ENCODE results near the gene CCDC9B. TPM values are rescaled to one million over a fixed set of nuclear protein-coding genes. Genes with fewer than 3 reads are reported as not detected.

Gene CCDC9B
- total RNA-seq, 1 donor, result 23.9 TPM

DNA sequence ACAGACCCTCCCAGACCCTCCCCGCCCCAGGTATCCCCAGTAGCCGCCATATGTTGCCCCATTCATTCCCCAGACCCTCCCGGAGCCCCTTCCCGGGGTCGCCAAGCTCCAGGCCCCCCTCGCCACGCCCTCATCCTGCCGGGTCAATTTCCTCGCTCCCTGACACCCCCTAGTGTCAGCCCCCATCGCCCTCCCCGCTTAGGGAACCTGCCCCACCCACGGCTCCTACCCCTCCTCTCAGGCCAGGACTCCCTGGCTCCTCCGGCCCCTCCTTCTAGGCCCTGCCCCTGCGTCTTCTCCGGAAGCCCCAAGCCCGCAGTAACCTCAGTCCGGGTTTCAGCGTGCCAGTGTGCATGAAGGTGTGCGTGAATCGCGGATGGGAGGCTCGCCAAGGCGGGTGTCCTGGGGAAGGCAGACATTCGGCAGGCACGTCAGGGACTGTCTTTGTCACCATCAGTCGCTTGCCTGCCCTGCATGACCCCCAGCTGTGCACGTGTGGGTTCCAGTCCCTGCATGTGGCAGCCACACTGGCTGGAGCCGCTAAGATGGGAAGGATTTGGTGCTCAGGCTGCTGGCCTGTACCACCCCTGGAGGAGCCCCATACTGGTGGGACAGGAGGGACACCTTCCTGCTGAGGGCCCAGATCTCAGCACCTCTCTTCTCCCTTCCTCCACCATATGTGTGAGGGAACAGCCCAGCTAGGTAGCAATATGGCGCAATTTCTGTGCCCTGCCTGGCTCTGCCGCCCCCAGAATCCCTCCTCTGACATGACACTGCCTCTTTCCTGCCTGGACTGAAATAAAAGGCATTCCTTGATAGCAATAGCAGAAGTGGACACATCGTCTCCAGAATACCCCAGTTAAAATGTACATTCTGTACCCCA is 18.0 kb upstream of the CCDC9B start:
- peak overlapping the region; percentile 60 for H3K4me3 ChIP-seq (ENCODE audit: insufficient read depth, low read length)
- H3K4me2 ChIP-seq (ENCODE audit: insufficient read depth, low read length), result peak overlapping the region; percentile 75
- H3K36me3 ChIP-seq (ENCODE audit: insufficient read depth, low read length), result no peaks in the 10 kb centered on the region
- H3K79me2 ChIP-seq (ENCODE audit: insufficient read depth, low read length), result no peaks in the 10 kb centered on the region
- H3K9me3 ChIP-seq (ENCODE audit: low read depth, low read length), result no peaks in the 10 kb centered on the region
- H2AFZ ChIP-seq (ENCODE audit: low read length), result no peak overlapping the region
- H3K27ac ChIP-seq (ENCODE audit: low read depth, low read length), result no peak overlapping the region
- peak; percentile 74 for DNase-seq (ENCODE audit: insufficient read length, low spot score, missing footprints)
- no peaks in the 10 kb centered on the region for H4K20me1 ChIP-seq (ENCODE audit: insufficient read depth, low read length)
- TF ChIP-seq, protein P1, sequence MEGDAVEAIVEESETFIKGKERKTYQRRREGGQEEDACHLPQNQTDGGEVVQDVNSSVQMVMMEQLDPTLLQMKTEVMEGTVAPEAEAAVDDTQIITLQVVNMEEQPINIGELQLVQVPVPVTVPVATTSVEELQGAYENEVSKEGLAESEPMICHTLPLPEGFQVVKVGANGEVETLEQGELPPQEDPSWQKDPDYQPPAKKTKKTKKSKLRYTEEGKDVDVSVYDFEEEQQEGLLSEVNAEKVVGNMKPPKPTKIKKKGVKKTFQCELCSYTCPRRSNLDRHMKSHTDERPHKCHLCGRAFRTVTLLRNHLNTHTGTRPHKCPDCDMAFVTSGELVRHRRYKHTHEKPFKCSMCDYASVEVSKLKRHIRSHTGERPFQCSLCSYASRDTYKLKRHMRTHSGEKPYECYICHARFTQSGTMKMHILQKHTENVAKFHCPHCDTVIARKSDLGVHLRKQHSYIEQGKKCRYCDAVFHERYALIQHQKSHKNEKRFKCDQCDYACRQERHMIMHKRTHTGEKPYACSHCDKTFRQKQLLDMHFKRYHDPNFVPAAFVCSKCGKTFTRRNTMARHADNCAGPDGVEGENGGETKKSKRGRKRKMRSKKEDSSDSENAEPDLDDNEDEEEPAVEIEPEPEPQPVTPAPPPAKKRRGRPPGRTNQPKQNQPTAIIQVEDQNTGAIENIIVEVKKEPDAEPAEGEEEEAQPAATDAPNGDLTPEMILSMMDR (IDR thresholded peaks at IDR 0.05; ENCODE audit: extremely low read depth, low read depth, low read length), result no peak
- H3K4me1 ChIP-seq (ENCODE audit: insufficient read depth, low read length), result peaks cover 12% of the 10 kb centered on the region
- H3K27me3 ChIP-seq (ENCODE audit: insufficient read depth, low read length), result peaks cover 17% of the 10 kb centered on the region

DNA sequence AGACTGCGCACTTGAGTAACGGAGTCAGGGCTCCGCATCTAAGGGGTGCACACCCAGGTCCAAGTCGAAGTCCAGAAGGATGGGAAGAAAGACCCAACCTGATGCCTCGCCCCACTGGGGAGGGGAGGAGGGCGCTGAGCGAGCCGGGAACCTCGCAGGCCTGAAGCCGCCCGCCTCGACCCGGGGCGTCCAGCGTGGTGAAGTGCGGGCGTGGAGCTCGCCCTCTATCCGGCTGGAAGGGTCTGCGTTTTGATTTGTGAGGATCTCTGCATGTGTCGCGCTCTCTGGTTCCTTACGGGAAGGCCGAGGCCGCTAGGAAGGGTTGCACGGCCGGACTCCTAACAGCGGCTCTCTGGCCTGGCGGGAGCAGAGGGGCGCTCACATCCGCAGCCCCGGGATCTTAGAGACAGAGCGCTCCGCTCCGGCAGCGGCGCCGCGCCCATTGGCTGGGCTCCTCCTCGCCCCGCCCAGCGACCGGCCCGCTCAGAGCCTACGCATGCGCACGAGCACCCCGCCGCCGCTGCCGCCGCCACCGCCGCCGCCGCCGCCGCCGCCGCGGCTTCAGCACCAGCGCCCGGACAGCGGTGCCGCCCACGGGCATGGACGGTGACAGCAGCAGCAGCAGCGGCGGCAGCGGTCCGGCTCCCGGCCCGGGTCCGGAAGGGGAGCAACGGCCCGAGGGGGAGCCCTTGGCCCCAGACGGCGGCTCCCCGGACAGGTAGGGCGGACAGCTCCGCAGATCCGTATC is 17.2 kb upstream of the CCDC9B start, which contains the start of gene DISP2:
TSS of gene DISP2 (plus strand) at position 497 of the 748 bp plus-strand sequence. CDS start at position 600, 103 bp downstream.
- TF ChIP-seq, protein P1 (IDR thresholded peaks at IDR 0.05; ENCODE audit: extremely low read depth, low read depth, low read length), result no peak
- DNase-seq (ENCODE audit: insufficient read length, low spot score, missing footprints), result peak; percentile 100
- Histone ChIP-seq H2AFZ (ENCODE audit: low read length) (peak within 1 kb of the TSS; percentile 99), H3K36me3 (ENCODE audit: insufficient read depth, low read length) (no peaks in the 10 kb centered on the region), H3K27ac (ENCODE audit: low read depth, low read length) (no peak within 1 kb of the TSS), H3K9me3 (ENCODE audit: low read depth, low read length) (no peaks in the 10 kb centered on the region), H3K4me1 (ENCODE audit: insufficient read depth, low read length) (peaks cover 12% of the 10 kb centered on the region), H3K4me3 (ENCODE audit: insufficient read depth, low read length) (peak within 1 kb of the TSS; percentile 75), H3K79me2 (ENCODE audit: insufficient read depth, low read length) (no peaks in the 10 kb centered on the region), H3K4me2 (ENCODE audit: insufficient read depth, low read length) (peak within 1 kb of the TSS; percentile 93), H3K27me3 (ENCODE audit: insufficient read depth, low read length) (peaks cover 14% of the 10 kb centered on the region), H4K20me1 (ENCODE audit: insufficient read depth, low read length) (no peaks in the 10 kb centered on the region)

DNA sequence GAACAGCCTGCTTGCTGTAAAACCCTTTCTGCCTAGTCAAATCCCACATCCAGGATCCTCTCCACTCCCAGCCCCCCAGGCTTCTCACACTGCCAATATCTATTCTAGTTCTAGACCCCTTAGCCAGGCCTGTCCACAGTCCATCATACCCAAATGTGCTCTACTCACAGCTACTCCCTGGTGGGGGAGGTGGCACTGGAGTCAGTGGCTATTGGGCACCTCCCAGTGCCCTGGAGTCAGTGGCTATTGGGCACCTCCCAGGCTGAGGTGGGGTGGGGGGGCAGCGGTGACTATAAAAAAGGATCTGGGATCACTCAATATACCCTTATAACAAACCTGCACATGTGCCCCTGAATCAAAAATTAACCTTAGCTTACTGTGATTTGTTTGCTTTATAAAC is 16.5 kb upstream of the CCDC9B start:
- Histone ChIP-seq H3K9me3 (ENCODE audit: low read depth, low read length) (no peaks in the 10 kb centered on the region), H3K27me3 (ENCODE audit: insufficient read depth, low read length) (peaks cover 14% of the 10 kb centered on the region), H4K20me1 (ENCODE audit: insufficient read depth, low read length) (no peaks in the 10 kb centered on the region), H2AFZ (ENCODE audit: low read length) (no peak overlapping the region), H3K36me3 (ENCODE audit: insufficient read depth, low read length) (no peaks in the 10 kb centered on the region), H3K4me2 (ENCODE audit: insufficient read depth, low read length) (peak overlapping the region; percentile 93), H3K27ac (ENCODE audit: low read depth, low read length) (no peak overlapping the region), H3K4me3 (ENCODE audit: insufficient read depth, low read length) (no peak overlapping the region), H3K79me2 (ENCODE audit: insufficient read depth, low read length) (no peaks in the 10 kb centered on the region), H3K4me1 (ENCODE audit: insufficient read depth, low read length) (peaks cover 12% of the 10 kb centered on the region)
- TF ChIP-seq, protein P1 (IDR thresholded peaks at IDR 0.05; ENCODE audit: extremely low read depth, low read depth, low read length), result no peak
- DNase-seq (ENCODE audit: insufficient read length, low spot score, missing footprints), result peak; percentile 75

Measured in osteoblast (primary cell).